ENCODE measurements around the gene TAF9B. TPM values are rescaled to one million over a fixed set of nuclear protein-coding genes. Genes with fewer than 3 reads are reported as not detected.

The TAF9B gene, protein sequence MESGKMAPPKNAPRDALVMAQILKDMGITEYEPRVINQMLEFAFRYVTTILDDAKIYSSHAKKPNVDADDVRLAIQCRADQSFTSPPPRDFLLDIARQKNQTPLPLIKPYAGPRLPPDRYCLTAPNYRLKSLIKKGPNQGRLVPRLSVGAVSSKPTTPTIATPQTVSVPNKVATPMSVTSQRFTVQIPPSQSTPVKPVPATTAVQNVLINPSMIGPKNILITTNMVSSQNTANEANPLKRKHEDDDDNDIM
- 10 to 100 TPM; 21.0 to 23.1 TPM for total RNA-seq

DNA sequence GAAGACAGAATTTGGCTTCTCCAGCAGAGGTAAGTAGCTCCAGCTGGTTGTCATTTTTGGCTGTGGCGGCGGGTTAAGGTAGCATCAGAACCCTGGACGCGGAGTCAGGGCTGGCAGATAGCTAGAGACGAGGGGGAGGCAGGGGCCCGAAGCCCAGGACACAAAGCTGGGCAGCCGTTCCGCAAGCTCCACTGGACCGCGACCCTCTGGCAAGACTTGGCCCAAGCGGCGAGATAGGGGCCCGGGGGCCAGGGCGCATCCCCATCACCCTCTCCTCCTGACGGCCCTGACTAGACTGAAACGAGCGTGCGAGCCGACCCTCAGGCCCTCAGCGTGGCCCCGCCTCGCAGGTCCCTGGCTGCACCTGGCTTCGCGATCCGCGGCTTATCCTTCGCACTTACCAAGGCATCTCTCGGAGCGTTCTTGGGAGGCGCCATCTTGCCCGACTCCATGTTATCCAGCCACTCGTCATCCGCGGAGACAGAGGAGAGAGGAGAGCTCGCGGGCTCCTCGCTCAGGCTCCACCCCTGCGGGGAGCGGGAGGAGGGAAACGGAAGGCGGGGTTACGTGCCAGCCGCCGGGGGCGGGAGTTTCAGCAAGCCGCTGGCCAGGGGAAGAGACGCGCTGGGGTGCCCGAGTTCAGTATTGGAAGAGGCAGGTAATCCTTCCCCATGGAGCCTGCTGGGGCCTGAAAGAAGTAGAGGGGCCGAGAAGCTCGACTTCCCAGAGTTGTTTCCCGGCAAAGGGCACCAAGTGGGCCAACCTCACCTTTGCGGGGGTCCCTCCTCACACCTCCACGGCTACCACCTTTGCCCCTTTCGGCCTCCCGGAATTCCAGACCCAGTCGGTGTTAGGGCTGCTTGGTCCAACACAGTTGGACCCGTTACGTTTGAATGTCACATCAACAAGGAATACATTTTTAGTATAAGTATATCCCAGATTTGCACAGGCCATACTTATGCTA is at the start of gene TAF9B:
TAF9B (minus strand) TSS at position 491 of the 964 bp plus-strand sequence; CDS start at position 452, 39 bp downstream.

DNA sequence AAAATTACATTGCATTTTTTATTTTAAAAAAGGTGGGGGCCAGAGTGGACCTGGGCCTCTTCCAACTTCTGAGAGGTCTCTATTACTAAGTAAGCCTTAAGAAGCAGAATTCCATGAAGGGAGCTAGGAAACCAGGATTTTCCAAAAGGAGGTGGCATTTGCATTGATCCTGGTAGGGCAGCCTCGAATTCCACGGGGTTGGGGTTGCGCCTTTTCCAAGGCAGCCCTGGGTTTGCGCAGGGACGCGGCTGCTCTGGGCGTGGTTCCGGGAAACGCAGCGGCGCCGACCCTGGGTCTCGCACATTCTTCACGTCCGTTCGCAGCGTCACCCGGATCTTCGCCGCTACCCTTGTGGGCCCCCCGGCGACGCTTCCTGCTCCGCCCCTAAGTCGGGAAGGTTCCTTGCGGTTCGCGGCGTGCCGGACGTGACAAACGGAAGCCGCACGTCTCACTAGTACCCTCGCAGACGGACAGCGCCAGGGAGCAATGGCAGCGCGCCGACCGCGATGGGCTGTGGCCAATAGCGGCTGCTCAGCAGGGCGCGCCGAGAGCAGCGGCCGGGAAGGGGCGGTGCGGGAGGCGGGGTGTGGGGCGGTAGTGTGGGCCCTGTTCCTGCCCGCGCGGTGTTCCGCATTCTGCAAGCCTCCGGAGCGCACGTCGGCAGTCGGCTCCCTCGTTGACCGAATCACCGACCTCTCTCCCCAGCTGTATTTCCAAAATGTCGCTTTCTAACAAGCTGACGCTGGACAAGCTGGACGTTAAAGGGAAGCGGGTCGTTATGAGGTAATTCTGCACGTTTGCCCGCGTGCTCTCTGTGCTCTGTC is 35.6 kb downstream of the TAF9B start, which contains the start of gene PGK1:
PGK1 (plus strand) TSS at position 626 of the 824 bp plus-strand sequence; CDS start at position 719, 93 bp downstream.

Other genes starting within 250 kb of the TAF9B start
- gene MAGT1, start 244.2 kb downstream of the TAF9B start, total RNA-seq: 10 to 100 TPM; 62.6 to 99.6 TPM
- gene COX7B, start 240.2 kb downstream of the TAF9B start, total RNA-seq: 100 to 1,000 TPM; 268 to 331 TPM
- 10 to 100 TPM; 22.4 to 41.0 TPM for gene ATP7A, start 229.0 kb downstream of the TAF9B start, total RNA-seq
- gene PGAM4, start 170.0 kb downstream of the TAF9B start, total RNA-seq: not detected
- gene PGK1, start 35.4 kb downstream of the TAF9B start, total RNA-seq: 100 to 1,000 TPM; 216 to 262 TPM
- gene CYSLTR1, start 188.0 kb upstream of the TAF9B start, total RNA-seq: not detected